CD4-positive, alpha-beta T cell treated with Interferon alpha-2 for 1 hour (primary cell): ENCODE measurements around the gene CANX.
A peak's percentile ranks its signal among the peaks of the same experiment; 100 is the strongest.
"Not testable (repeated sequence)": the region's sequence is repeated elsewhere in the genome, so short reads cannot be mapped to it uniquely, and the experiment has no call there.

Experiments used
- DNase-seq, 2 donors: peaks; one replicate each; pipeline ENCODE4 v3.0.0-alpha.2; 2020 to 2022

Gene CANX, protein sequence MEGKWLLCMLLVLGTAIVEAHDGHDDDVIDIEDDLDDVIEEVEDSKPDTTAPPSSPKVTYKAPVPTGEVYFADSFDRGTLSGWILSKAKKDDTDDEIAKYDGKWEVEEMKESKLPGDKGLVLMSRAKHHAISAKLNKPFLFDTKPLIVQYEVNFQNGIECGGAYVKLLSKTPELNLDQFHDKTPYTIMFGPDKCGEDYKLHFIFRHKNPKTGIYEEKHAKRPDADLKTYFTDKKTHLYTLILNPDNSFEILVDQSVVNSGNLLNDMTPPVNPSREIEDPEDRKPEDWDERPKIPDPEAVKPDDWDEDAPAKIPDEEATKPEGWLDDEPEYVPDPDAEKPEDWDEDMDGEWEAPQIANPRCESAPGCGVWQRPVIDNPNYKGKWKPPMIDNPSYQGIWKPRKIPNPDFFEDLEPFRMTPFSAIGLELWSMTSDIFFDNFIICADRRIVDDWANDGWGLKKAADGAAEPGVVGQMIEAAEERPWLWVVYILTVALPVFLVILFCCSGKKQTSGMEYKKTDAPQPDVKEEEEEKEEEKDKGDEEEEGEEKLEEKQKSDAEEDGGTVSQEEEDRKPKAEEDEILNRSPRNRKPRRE

DNA sequence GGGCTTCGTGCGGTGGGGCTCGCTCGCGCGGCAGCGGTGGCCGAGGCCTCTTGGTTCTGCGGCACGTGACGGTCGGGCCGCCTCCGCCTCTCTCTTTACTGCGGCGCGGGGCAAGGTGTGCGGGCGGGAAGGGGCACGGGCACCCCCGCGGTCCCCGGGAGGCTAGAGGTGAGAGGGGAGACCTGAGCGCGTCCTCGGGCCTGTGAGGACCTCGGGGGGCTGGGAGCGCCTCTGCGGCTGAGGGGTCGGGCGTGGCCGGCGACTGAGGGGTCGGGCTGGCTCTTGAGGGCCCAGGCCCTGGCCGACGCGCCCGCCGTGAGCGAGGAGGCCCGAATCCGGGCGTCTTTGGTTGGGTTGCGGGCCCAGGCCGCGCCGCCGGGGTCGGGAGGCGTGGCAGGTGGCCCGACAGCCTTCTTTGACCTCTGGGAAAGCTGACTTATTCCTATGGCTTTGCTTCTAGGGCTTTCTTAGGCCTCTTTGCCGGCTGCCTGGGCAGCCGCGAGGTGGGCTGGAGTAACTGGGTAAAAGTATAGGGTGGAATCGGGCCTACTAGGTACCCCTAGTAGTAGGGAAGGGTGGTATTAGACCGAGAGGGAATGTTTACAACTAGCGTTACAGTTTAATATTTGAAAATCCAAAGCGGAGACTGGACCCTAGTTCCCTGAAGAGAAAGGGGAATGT, at the start of gene CANX:
Gene CANX (plus strand): TSS at position 33 of the 681 bp plus-strand sequence. CDS start 6,715 bp downstream, outside the sequence.
- no peak for DNase-seq

DNA sequence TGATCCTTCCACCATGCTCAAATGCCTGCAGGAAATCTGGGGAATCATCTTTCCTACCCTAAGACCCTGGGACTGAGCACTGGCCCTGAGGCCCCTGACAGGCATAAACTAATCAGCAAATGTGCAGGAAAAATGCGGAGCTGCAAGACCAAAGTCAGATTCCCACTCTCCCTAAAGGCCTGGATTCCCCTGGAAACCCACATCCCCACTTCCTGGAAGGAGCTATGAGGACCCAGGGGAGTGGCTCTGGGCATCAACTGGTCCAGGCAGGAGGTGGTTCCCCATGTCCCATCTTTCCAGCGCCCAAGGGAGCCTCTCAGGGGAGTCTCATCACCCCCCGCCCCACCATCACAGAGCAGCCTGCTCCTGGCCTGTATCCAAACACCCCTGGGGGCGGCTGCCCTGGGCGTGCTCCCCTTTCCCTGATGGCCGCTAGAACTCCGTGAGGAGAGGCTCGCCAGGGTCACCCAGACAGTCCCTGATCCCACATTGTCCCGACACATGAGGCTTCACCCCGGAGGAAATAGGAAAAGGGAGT, 49.5 kb upstream of the CANX start:
- not testable (repeated sequence) for DNase-seq

GRCh38 chr5:179650245-179650644, 48.5 kb upstream of the CANX start:
- DNase-seq, result not testable (repeated sequence)

- not testable (repeated sequence) for DNase-seq
Observed at GRCh38 chr5:179653135-179653534, 45.6 kb upstream of the CANX start.

GRCh38 chr5:179657302-179658178, 41.2 kb upstream of the CANX start:
- not testable (repeated sequence) for DNase-seq

DNA sequence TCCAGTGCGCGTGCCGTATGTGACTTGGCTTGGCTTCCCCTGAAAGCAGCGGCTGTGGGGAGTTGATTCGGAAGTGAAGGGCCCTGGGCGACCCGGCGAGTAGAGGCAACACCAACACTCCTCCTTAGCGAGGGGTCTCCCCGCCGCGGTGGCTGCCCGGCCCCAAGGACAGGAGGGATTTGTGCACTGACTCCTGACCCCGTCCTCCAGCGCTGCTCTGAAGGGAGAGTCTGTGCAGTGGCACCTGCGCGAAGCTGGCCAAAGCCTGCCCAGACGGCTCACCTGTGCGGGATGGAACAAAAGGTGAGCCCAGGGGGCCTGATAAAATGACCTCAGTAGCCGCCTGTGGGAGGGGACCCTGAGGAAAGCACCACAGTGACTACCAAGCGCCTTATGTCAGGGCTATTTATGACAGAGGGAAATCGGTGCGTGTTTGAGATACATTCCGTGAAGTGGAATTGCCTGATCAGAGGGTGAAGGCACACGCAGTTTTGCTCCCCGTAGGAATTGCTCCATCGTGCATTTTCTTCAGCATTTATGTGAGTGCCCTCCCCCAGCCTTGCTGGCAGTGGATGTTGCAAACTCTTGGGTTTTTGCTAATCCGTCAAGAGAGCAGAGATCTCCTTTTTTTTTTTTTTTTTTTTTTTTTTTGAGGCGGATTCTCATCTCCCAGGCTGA, 40.4 kb upstream of the CANX start:
- not testable (repeated sequence) for DNase-seq

DNA sequence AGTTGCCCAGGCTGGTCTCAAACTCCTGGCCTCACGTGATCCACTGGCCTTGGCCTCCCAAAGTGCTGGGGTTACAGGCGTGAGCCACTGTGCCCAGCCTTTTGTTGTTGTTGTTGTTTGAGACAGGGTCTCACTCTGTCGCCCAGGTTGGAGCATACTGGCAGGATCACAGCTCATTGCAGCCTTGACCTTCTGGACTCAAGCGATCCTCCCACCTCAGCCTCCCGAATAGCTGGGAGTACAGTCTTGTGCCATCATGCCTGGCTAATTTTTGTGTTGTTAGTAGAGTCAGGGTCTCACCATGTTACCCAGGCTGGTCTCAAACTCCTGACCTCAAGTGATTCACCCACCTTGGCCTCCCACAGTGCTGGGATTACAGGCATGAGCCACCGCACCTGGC, 37.1 kb upstream of the CANX start:
- not testable (repeated sequence) for DNase-seq

DNA sequence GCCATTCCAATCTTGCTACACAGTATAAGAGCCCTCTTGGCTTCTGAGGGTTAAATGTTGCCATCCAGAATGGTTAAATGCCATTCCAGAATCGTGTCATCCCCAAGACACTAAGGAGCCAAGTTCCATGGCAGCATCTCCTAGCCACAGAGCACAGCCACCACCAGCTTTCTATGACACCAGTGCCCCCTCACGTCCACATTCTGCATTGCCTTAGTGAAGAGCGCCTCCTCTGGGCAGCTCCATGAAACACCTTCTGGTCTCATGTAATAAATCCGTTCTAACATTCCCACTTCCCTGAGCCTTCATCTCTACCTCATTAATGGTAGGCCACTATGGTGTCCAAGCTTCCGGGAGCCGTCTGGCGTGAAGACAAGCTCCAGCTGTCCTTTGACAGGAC, 30.4 kb upstream of the CANX start:
- peak; percentile 29 to 55 for DNase-seq

- DNase-seq, result peak; percentile 94 to 95
Observed at GRCh38 chr5:179678223-179679013, 20.3 kb upstream of the CANX start.

DNA sequence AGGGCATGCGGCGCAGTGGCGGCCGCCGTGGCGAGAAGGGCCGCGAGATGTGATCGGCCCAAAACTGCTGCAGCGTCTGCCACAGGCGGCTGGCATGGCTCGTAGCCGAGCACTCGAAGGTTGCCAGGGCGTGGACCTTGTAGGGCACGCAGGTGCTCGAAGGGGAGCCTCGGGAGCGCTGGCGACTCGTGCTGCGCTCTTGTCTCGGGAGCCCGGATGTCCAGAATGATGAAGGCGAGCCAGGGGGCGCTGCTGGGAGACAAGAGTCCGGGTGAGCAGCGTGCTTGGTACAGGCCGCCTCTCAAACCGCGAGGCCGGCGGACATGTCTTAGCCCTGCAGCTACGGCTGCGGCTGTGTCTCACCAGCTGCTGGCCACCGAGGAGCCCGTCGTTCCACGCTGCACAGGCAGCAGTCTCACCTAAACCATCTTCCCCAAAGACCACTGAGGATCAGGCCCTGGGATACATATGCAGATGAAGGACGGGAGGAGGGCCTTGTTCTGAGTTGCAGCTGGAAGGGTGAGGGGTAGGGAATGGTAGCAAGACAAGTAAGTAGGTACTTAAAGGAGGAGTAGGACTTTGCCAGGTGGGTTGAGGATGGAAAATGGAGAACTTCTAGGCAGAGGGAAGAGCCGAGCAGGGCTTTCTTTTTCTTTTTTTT, 19.6 kb upstream of the CANX start:
- peak; percentile 72 to 83 for DNase-seq

DNA sequence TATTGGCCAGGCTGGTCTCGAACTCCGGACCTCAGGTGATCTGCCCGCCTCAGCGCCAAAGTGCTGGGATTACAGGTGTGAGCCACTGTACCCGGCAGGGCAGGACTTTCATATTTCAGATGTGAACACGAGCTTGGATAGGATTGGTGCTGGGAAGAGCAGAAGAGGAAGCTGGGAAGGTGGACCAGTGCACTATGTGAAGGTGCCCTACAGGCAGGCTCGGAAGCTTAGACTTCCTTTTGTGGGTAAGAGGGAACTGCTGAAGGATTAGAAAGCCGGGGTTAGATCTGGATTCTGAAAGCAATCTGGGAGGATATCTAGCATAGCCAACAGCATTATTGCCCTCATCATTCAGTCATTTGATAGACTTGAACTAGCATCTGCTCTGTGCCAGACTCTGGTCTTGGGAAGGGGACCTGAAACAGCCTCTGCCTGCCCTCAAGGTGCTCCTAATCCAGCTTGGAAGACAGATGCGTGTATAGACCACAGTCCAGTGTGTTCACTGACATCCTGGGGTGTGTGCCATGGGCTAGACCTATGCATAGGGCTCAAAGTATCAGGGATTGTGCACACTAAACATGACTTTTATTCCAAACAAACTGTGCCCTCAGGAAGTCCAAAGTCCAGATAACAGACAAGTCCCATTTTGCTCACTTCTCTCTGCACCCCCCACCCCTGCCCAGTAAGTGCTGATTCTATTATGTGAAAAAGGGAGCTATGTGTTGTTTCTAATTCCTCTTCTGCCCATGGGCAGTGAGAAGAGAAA, 18.6 kb upstream of the CANX start:
- no peak for DNase-seq

DNA sequence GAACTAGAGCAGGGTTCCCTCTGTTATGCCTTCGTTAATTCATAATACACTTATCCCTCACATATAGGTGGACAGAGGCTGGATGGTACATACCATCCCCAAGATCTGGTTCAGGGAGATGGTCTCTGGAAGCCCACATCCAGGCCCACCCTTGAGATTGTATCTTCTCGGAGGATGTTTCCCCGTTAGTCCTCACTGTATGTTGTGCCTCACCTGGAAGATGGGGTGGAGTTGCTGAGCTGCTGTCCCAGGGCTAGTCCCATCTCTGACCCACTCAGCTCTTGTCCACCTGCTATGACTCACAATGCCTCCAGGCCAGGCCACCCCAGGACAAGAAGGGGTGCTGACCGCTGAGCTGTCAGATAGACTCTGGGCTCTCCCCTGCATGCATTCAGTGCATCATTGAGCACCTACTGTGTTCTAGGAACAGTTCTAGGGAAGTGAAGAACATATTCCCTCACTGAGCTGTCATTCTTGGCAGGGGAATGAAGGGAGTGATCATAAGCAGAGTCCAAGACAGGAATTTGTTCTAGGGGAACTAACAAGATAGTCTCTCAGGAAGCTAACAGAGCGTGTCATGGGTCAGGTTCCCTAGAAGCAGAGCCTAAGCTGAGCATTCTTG, 17.9 kb upstream of the CANX start, which contains the start of gene CBY3:
Gene CBY3 (minus strand): TSS at position 255 of the 622 bp plus-strand sequence. CDS start 116 bp downstream, at position 139.
- DNase-seq, result no peak

GRCh38 chr5:179689212-179689611, 9.6 kb upstream of the CANX start:
- DNase-seq, result not testable (repeated sequence)

DNA sequence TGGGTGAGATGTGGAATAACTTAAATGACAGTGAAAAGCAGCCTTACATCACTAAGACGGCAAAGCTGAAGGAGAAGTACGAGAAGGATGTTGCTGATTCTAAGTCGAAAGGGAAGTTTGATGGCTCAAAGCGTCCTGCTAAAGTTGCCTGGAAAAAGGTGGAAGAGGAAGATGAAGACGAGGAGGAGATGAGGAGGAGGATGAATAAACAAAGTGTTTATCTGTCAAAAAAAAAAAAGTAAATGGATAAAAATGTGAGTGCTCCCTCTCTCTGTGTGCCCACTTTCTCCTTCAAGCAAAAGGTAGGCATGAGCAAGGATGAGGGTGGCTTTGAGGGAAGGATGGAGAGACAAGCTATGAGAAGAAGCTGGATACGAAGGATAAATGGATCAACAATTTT, 4.2 kb upstream of the CANX start:
- no peak for DNase-seq

- no peak for DNase-seq
Observed at GRCh38 chr5:179696603-179697002, 2.2 kb upstream of the CANX start.

DNA sequence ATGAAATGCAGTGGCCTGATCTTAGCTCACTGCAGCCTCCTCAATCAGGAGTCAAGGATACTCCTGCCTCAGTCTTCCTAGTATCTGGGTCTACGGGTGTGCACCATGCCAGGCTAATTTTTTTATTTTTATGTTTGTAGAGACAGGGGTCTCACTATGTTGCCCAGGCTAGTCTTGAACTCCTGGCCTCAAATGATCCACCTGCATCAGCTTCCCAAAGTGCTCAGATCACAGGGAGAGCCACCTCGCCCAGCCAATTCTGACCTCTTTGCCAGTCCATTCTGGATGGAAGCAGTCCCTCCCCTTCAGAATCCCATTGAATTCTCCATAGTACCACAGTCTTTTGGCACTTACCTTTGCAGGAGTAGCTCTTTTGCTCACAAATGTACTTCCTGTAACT, 1.7 kb upstream of the CANX start:
- DNase-seq, result no peak

- not testable (repeated sequence) for DNase-seq
Observed at GRCh38 chr5:179697543-179697942, 1.2 kb upstream of the CANX start.

GRCh38 chr5:179697993-179698934, 503 bp upstream of the CANX start:
- peak; percentile 99 to 100 for DNase-seq
